Mononuclear cell (primary cell): ENCODE measurements around the gene TCF25. TPM values are rescaled to one million over a fixed set of nuclear protein-coding genes. Genes with fewer than 3 reads are reported as not detected.

ENCODE experiments used
- H3K27me3 ChIP-seq: 2 replicates; pipeline ENCODE4 v1.6.0; 2011; ENCODE audit warnings: low read length, control low read depth; ENCODE audit not compliant: insufficient read depth
- H3K4me1 ChIP-seq: 2 replicates; pipeline ENCODE4 v1.5.1; 2011; ENCODE audit warnings: mild to moderate bottlenecking, low read length, control low read depth; ENCODE audit not compliant: insufficient read depth
- H3K4me3 ChIP-seq: 2 replicates; pipeline ENCODE4 v1.5.1; 2011; ENCODE audit warnings: mild to moderate bottlenecking, low read length, moderate library complexity
- H3K9me3 ChIP-seq: 2 replicates; pipeline ENCODE4 v1.5.1; 2011; ENCODE audit warnings: low read depth, mild to moderate bottlenecking, control low read depth, low read length
- total RNA-seq: library from RNA; depleted of rRNA; stranded (reverse); fragments of >200 nt; gene quantifications from one replicate; pipeline ENCODE4 v1.2.3, GENCODE V29; 2012

The TCF25 gene
- total RNA-seq, 1 donor, result 148 TPM

DNA sequence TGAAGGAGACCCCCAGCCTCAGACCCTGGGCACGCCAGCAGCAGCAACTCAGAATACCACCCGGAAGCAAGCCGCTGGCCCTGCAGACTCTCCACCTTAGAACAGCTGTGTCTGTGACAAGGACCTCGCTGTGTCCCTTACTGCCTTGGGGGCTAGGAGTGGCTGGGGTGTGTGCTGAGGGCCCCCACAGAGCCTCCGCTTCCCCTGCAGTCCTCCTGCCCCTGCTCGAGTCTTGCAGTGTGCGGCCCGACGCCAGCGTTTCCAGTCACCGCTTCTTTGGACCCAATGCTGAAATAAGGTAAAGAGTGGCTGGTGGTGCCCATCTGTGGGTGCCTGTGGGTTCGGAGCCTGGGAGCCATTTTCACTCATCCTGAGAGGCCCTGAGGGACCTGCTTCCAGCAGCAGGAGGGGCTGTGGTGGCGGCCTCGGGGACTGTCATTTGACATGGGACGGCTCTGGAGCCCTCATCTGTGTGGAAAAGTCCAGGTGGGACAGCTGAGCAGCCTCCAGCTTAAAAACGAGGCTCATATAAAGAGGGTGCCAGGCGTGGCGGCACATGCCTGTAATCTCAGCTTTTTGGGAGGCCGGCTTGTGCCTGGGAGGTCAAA lies 30.6 kb downstream of the TCF25 start:
- Histone ChIP-seq H3K4me1 (no peaks in the 10 kb centered on the region), H3K9me3 (no peaks in the 10 kb centered on the region), H3K4me3 (no peak overlapping the region), H3K27me3 (no peaks in the 10 kb centered on the region)

DNA sequence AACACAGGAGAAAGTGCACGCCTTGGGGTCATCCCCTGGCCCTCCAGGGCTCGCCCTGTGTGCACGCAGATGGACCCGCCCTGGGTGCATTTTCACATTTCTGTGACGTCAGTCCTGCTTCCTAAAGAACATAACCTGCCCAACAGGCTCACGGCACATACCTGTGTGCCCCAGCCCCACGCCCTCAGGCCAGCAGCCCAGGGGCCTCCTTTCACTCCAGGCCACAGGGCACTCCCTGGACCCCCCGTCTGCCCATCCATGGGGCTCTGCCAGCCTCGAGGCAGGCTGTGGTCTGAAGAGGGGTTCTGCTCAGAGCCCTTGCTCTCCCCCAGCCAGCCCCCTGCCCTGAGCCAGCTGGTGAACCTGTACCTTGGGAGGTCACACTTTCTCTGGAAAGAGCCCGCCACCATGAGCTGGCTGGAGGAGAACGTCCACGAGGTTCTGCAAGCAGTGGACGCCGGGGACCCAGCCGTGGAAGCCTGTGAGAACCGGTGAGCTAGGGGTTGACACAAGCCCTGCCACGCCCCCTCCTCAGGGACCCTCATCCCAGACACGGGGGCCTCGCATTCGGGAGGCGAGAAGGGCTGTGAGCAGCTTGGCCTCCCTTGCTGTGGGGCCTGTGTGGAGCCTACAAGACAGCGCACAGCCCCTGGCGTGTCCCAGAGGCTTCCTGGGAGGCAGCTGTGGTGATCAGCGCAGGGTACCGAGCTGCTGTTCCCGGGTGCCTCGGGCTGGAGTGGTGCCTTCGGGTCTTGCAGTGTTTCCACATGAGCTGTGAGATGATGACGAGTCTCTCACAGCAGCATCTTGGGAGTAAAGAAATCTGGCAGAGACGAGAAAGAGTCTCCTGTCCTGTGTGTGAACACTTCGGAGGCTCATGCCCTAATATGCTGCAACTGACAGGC lies 31.5 kb downstream of the TCF25 start:
- Histone ChIP-seq H3K4me1 (peaks cover under 1% of the 10 kb centered on the region), H3K4me3 (no peak overlapping the region), H3K9me3 (no peaks in the 10 kb centered on the region), H3K27me3 (no peaks in the 10 kb centered on the region)

DNA sequence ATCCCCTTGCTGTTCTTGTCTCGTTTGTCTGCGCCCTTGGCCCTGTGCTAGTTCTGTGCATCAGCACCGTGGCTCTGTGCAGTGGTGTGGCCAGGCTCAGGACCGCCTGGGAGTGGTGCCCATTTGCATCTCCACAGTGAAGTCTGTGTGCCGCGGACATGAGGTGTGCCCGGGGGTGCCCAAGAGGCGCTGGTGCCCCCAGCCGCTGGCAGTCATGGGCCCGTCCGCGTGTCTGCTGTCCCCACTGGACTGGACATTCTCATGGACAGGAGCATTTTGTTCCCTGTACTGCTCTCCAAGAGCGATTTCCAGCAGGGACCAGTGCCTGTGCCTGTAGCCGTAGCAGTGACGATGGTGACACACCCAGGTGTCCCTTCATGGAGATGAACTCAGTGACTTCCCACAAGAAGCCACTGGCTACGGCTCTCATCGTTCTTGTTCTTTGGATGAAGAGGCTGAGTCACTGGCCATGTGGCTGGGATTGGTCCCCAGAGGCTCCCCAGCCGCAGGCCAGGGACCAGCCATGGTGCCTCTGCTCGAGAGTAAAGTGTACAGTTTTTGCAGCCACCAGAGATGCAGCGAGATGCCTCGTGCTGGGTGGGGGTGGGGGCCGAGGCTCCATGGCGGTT lies 32.2 kb downstream of the TCF25 start:
- Histone ChIP-seq H3K4me1 (peaks cover 5% of the 10 kb centered on the region), H3K27me3 (no peaks in the 10 kb centered on the region), H3K4me3 (no peak overlapping the region), H3K9me3 (no peaks in the 10 kb centered on the region)

DNA sequence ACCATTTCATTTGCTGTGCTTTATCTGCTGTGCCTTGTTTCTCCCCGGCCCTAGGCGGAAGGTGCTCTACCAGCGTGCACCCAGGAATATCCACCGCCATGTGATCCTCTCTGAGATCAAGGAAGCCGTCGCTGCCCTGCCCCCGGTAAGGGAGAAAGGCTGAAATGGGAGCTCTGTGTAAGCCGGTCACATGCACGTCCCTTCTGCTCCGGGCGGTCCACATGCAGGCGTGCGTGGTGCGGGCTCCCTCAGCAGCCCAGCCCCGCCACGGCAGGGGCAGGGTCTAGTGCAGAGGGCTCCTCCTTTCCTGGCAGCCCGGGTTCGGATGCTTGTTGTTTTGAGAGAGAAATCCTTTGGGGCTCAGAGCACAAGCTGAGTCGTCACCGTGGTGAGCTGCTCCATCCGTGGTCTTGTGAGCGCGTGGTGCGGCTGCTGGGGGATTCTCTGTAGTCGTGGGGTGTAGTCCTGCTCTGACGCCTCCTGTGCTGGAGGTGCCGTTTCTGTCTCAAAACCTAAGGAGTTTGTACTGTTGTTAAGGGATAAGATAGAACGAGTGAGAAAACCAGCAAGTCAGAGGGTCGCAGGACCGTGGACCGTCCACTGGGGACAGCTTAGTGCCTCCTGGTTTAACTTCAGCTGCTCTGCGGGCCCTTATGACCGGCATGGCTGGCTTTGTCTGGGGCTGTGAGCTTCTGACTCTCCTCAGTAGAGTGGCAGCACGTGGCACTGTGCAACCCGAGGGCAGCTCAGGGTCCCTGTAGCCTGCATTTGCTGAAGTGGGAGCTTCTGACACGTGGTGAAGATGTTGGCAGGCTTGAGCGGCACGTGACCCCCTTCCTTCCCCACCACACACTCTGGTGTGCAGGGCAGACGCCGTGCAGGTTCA lies 33.0 kb downstream of the TCF25 start:
- Histone ChIP-seq H3K4me3 (no peak overlapping the region), H3K4me1 (peaks cover 5% of the 10 kb centered on the region), H3K9me3 (no peaks in the 10 kb centered on the region), H3K27me3 (no peaks in the 10 kb centered on the region)

- no peak overlapping the region for H3K4me3 ChIP-seq
- H3K4me1 ChIP-seq, result peaks cover 5% of the 10 kb centered on the region
Measured at GRCh38 chr16:89907055-89907814, 33.8 kb downstream of the TCF25 start.

DNA sequence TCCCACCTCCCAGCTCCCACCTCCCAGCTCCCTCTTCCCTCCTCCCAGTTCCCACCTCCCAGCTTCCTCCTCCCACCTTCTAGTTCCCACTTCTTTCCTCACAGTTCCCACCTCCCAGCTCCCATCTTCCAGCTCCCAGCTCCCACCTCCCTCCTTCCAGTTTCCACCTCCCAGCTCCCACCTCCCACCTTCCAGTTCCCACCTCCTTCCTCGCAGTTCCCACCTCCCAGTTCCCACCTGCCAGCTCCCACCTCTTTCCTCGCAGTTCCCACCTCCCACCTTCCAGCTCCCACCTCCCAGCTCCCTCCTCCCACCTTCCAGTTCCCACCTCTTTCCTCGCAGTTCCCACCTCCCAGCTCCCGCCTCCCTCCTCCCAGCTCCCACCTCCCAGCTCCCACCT lies 34.8 kb downstream of the TCF25 start:
- Histone ChIP-seq H3K27me3 (no peaks in the 10 kb centered on the region), H3K4me1 (peaks cover 5% of the 10 kb centered on the region), H3K9me3 (no peaks in the 10 kb centered on the region), H3K4me3 (no peak overlapping the region)

More at GRCh38 chr16:89907055-89907814, 33.8 kb downstream of the TCF25 start:
- Histone ChIP-seq H3K27me3 (no peaks in the 10 kb centered on the region), H3K9me3 (no peaks in the 10 kb centered on the region)

DNA sequence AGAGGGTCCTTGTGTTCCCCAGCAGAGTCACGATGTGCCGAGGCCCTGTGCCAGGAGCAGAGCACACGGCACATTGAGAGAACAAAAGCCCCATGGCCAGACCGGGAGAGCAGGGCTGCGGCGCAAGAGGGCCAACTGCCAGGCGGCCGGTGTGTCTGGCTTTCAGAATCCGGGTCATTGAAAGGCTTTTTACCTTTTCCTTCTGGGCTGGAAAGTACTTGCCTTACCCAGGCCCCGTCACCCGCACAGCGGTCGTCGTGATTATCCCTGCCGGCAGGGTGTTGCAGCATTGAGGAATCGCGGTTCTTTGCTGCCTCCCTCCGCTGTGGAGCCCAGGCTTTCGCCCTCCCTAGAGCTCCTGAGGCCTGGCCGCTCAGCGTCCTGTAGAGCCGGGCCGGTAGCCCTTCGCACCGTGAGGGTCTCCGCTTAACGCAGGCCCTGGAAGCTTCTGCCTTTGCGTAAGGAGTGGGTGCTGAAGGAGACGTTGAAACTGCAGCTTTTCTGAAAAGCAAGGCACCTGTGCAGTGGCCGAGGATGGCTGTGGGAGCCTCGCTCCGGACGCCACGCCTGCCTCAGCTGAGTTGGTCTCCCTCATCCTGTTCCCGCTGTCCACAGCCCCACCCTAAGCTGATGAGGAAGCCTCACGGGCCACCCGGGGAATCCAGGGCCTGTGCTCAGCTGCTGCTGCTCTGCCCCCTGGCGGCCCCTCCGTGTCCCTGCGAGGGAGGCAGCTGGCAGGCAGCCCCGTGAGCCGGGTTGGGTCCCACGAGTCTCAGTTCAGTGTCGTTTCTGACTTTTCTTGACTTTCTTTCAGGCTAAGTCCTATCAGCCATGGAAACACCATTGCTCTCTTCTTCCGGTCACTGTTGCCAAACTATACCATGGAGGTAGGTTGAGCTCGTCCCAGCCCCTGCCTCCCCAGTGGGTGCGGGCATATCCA lies 36.7 kb downstream of the TCF25 start:
- Histone ChIP-seq H3K4me3 (no peak overlapping the region), H3K27me3 (no peaks in the 10 kb centered on the region), H3K9me3 (no peaks in the 10 kb centered on the region), H3K4me1 (peaks cover 5% of the 10 kb centered on the region)

DNA sequence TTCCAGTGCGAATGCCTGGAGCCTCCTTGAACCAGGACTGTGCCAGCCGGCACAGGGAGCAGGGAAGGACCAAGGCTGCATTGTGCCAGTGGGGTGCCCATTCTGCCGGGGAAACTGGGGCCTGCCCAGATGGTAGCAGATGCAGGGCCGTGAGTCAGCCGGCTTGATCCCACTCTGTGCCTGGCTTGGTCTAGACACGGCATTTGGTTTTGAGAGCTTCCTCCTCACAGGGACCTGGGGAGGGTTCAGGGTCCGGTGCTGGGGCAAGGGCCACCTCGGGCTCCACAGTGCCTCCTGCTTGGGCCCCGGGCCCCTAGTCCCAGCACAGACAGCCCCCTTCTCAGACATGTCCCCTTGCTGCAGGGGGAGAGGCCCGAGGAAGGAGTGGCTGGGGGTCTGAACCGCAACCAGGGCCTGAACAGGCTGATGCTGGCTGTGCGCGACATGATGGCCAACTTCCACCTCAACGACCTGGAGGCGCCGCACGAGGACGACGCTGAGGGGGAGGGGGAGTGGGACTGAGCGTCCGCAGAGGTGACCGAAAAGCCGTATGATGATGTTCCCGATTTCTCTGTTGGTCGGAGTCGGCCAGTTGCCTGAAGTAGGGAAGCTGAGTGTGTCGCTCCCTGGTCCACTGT lies 37.4 kb downstream of the TCF25 start:
- Histone ChIP-seq H3K9me3 (no peaks in the 10 kb centered on the region), H3K4me3 (no peak overlapping the region), H3K27me3 (no peaks in the 10 kb centered on the region), H3K4me1 (peaks cover 5% of the 10 kb centered on the region)

DNA sequence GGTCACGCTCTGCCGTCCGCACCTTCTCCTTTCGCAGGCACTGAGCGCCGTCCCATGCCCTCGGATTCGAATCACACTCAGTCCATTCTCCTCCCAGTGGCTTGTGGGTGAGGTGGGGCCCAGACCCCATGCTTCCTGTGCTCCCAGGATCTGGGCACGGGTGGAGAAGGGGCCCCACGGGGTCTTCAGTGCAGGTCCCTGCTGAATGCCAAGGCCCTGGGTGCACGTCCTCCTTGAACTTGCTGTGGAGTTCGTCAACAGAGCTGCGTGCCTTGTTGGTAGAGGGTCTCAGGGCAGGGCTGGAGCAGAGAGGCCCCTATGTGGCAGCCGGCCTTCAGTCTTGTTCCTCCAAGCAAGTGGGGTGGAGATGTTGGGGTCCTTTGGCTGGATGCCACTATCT lies 38.0 kb downstream of the TCF25 start:
- Histone ChIP-seq H3K9me3 (no peaks in the 10 kb centered on the region), H3K4me1 (peaks cover 5% of the 10 kb centered on the region), H3K27me3 (no peaks in the 10 kb centered on the region), H3K4me3 (no peak overlapping the region)

GRCh38 chr16:89912143-89912542 lies 38.8 kb downstream of the TCF25 start:
- Histone ChIP-seq H3K4me1 (peaks cover 7% of the 10 kb centered on the region), H3K4me3 (no peak overlapping the region), H3K27me3 (no peaks in the 10 kb centered on the region), H3K9me3 (no peaks in the 10 kb centered on the region)

DNA sequence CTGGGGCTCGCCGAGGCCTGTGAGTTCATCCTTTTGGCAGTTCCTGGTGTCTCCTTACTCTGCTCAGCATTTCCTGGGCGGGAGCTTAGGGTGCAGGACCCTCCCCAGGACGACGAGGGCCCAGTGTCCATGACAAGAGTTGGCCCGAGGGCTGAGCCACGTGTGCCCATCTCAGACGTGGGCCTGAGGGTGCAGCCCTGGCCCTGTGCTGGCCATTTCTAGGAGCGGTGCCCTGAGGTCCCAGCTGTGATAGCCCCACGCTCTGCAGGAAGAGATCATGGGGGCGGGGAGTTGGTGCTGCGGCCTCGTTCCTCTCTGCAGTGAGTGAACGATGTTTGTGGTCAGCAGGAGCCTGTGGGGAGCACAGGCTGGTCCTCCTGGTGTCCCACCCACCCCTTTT lies 39.2 kb downstream of the TCF25 start:
- no peak overlapping the region for H3K4me3 ChIP-seq
- no peaks in the 10 kb centered on the region for H3K27me3 ChIP-seq
- no peaks in the 10 kb centered on the region for H3K9me3 ChIP-seq
- H3K4me1 ChIP-seq, result peaks cover 12% of the 10 kb centered on the region

DNA sequence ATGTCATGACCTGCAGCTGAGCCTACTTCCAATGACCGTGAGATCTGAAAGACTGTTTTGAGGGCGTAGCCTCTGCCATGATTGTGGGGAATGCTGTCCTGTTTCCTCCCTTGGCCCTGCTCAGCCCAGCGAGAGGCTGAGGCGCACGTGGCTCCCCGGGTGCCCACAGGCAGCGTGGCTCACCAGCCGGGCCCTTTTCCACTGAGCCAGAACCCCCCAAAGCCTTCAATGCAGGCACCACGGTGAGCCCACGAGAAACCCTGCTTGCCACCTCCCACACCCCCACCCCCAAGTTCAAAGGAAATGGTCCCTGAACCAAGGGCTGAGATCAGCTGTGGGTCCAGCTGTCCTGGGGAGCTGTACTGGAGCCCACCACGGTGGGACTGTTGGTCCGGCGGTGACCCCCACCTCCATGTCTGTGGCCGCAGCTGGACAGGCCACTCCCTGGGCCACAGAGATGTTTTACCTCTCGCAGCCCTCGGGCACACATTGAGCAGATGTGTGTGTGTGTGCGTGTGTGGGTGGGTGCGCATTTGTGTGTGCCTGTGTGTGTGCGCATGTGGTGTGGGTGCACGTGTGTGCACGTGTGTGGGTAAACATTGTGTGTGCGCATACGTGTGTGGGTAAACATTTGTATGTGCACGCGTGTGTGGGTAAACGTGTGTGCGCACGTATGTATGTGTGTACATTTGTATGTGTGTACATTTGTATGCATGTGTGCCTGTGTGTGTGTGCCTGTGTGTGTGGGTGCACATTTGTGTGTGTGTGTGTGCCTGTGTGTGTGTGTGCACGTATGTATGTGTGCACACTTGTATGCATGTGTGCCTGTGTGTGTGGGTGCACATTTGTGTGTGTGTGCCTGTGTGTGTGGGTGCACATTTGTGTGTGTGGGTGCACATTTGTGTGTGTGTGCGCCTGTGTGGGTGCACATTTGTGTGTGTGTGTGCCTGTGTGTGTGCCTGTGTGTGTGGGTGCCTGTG lies 40.3 kb downstream of the TCF25 start:
- peaks cover under 1% of the 10 kb centered on the region for H3K27me3 ChIP-seq
- no peaks in the 10 kb centered on the region for H3K9me3 ChIP-seq
- peaks cover 22% of the 10 kb centered on the region for H3K4me1 ChIP-seq
- no peak overlapping the region for H3K4me3 ChIP-seq
